GM12865 (cell line): ENCODE measurements around the gene FABP2.
A peak's percentile ranks its signal among the peaks of the same experiment; 100 is the strongest.

Source experiments
- DNase-seq: peaks from one replicate; pipeline ENCODE4 v3.0.0; 2010; ENCODE audit warnings: low read depth
- H3K4me3 ChIP-seq: 2 replicates; pipeline ENCODE4 v1.5.1; 2011; ENCODE audit warnings: mild to moderate bottlenecking, low read depth, low read length, control low read depth
- CTCF ChIP-seq: IDR thresholded peaks from 2 replicates; pipeline ENCODE4 v1.5.1; 2011; ENCODE audit warnings: low read length, control low read depth, low read depth, inconsistent platforms; ENCODE audit not compliant: insufficient read depth; ENCODE audit errors: missing control alignments

Gene FABP2

GRCh38 chr4:119300101-119300978 lies 21.6 kb downstream of the FABP2 start:
- TF ChIP-seq CTCF, result no peak
- peak overlapping the region; percentile 74 for H3K4me3 ChIP-seq
- peak; percentile 96 for DNase-seq

DNA sequence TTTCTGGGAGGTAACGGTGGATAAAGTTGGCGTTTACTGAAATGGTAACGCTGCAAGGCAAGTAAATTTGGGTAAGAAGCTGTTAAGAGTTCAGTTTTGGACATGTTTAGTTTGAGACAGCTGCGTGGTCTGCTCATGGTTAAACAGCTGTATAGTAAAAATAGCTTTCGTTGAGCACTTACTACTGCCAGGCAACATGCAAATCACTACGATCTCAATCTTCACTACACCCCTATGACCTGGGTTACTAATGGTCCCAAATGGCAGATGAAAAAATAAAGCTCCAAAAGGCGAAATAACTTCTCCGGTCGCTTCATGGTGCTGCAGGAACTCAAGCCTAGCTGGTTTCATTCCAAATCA lies 22.2 kb downstream of the FABP2 start:
- H3K4me3 ChIP-seq, result peak overlapping the region; percentile 74
- peak; percentile 66 for DNase-seq
- no peak for TF ChIP-seq CTCF

GRCh38 chr4:119299260-119299671 lies 22.7 kb downstream of the FABP2 start:
- no peak for TF ChIP-seq CTCF
- H3K4me3 ChIP-seq, result peak overlapping the region; percentile 74
- DNase-seq, result peak; percentile 18

DNA sequence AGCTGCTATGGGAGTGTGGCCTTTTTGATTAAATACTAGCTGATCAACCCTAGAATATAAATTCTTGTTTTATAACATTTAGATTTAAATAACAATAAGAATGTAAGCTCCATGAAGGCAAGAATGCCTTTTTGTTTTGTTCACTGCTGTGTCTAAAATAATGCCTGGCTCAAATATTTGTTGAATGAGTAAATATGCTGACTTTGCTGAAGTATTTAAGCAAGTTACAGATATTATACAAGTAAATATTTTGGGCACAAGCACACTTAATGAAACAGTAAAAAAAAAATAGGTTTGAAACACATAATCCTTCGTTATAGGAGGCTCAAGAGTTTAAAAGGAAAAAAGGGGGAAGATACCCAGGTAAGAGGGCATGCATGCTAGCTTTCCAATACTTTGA lies 24.1 kb downstream of the FABP2 start:
- H3K4me3 ChIP-seq, result no peak overlapping the region
- TF ChIP-seq CTCF, result no peak
- DNase-seq, result no peak

DNA sequence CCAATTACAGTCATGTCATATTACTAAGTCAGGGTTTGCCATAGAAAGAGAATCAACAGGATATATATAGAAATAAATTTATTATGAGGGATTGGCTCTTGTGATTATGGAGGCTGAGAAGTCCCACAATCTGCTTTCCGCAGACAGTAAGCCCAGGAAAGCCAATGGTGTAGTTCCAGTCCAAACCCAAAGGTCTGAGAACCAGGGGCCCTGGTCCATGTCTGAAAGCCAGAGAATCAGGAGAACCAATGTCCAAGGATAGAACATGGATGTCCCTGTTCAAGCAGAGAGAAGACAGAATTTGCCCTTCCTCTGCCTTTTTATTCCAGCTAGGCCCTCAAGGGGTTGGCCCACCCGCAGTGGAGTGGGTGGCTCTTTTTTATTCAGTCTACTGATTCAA lies 25.6 kb downstream of the FABP2 start:
- no peak for TF ChIP-seq CTCF
- H3K4me3 ChIP-seq, result no peak overlapping the region
- no peak for DNase-seq

DNA sequence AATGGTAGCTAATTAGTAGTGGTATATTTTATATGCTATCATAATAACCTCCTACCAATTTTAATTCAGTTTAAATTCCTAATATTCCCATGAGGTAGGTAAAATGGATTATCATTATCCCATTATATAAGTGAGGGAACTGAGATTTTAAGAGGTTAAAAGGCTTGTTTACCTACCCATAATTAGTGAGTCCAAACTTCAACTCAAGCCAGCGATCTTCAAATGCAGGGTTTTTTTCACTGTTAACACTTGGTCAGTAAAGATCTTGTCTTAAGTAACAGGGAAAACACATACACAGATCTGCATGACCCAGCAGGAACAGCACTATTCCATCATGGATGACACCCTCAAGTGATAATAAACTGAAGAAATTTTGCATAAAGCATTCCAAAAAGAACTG lies 31.3 kb downstream of the FABP2 start:
- H3K4me3 ChIP-seq, result no peak overlapping the region
- DNase-seq, result no peak
- TF ChIP-seq CTCF, result no peak

DNA sequence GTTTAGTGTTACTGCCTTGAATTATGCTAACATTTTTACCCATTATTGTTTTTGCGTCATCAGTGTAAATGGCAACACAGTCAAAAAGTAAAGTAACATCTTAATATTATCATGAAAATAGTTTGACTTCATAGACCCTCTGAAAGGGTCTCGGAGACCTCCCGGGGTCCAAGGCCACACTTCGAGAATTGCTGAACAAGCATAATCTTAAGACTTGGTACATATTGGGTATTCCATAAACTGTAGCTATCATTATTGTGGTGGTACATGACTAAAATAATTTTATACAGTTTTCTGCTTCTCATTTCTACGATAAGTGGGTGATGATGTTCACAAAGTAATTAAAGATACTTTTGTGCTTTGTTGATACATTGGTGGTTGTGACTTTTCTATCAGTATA lies 32.6 kb downstream of the FABP2 start:
- no peak for TF ChIP-seq CTCF
- DNase-seq, result no peak
- no peak overlapping the region for H3K4me3 ChIP-seq
